ENCODE results near the gene PCDHGB3. TPM values are rescaled to one million over a fixed set of nuclear protein-coding genes. Genes with fewer than 3 reads are reported as not detected.

The PCDHGB3 gene
- polyA plus RNA-seq (2011; rRNA removed): 3.6 and 4.3 TPM in 2 replicates
- 13.7 and 14.3 TPM in 2 replicates for polyA minus RNA-seq (2011; rRNA and poly(A)+ RNA removed)

DNA sequence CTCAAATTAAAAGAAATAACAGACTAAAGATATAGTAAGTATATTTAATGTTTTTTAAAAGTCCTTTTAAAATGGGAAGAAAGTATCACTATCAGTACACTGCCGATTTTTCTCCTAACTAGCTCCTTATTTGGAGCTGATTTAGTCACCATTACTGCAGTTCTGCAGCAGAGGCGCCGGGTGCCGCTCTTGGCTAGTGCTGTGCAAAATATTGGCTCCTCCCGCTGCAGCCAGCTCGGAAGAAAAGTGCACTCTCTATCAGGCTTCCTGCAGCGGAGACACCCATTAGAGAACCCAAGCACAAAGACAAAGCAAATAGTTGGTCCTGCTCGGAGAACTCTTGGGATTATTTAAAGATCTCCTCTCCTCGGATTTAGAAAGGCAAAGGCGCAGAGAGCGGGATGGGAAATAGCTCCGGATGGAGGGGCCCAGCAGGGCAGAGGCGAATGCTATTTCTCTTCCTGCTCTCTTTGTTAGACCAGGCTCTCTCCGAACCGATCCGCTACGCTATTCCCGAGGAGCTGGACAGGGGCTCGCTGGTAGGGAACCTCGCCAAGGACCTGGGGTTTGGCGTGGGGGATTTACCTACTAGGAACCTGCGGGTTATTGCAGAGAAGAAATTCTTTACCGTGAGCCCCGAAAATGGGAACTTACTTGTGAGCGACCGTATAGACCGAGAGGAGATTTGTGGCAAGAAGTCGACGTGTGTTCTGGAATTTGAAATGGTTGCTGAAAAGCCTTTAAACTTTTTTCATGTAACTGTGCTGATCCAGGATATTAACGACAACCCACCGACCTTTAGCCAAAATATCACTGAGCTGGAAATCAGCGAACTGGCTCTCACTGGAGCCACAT is at the start of gene PCDHGB3:
Gene PCDHGB3 (plus strand): TSS at position 249 of the 855 bp plus-strand sequence. CDS start 153 bp downstream, at position 402.
- TF ChIP-seq, protein P1, sequence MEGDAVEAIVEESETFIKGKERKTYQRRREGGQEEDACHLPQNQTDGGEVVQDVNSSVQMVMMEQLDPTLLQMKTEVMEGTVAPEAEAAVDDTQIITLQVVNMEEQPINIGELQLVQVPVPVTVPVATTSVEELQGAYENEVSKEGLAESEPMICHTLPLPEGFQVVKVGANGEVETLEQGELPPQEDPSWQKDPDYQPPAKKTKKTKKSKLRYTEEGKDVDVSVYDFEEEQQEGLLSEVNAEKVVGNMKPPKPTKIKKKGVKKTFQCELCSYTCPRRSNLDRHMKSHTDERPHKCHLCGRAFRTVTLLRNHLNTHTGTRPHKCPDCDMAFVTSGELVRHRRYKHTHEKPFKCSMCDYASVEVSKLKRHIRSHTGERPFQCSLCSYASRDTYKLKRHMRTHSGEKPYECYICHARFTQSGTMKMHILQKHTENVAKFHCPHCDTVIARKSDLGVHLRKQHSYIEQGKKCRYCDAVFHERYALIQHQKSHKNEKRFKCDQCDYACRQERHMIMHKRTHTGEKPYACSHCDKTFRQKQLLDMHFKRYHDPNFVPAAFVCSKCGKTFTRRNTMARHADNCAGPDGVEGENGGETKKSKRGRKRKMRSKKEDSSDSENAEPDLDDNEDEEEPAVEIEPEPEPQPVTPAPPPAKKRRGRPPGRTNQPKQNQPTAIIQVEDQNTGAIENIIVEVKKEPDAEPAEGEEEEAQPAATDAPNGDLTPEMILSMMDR (IDR thresholded peaks at IDR 0.05; ENCODE audit: low read depth, low read length): peak; percentile 48
- DNase-seq (ENCODE audit: low read depth, low spot score): no peak
- ChIA-PET CTCF (interaction anchor here (0.5 to 3.8 kb wide), 32 partner anchors 9 to 228 kb away, joined by 3 to 105 read pairs (median 4); partner anchors contain the start of genes PCDHB14, PCDHGA1, PCDHGA10 and PCDHGA11), POLR2A (interaction anchor here (0.7 to 1.2 kb wide), 3 partner anchors 10 to 194 kb away, joined by 3 to 4 read pairs (median 3); no protein-coding TSS in a partner anchor)
- Histone ChIP-seq H3K9me3 (ENCODE audit: control insufficient read depth, insufficient read depth, low read length) (peaks cover 65% of the 10 kb centered on the region), H3K4me3 (ENCODE audit: low read depth, low read length) (peak within 1 kb of the TSS; percentile 47), H3K27me3 (ENCODE audit: control insufficient read depth, insufficient read depth, low read length) (peaks cover 16% of the 10 kb centered on the region), H3K27ac (ENCODE audit: low read depth, low read length) (no peak within 1 kb of the TSS)

DNA sequence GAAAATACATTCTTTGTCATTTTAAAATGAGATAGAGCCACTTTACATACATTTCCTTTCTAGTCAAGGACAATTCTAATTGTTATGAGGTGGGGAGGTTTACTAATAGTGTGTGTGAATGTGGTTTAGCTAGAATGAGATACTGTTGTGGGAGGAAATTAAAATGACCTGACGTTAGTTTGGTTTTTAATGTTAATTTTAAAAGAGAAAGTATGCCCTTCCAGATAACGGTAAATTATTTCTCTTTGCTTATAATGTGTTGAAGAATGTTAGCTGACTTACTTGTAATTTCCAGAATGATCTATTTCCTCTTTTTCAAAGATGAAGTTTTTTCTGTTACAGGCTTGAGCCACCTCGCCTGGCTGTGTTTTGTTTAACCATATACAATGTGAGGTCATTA is 47.8 kb upstream of the PCDHGB3 start:
- no peak overlapping the region for H3K27ac ChIP-seq (ENCODE audit: low read depth, low read length)
- no peak for DNase-seq (ENCODE audit: low read depth, low spot score)
- peaks cover 40% of the 10 kb centered on the region for H3K9me3 ChIP-seq (ENCODE audit: control insufficient read depth, insufficient read depth, low read length)
- H3K27me3 ChIP-seq (ENCODE audit: control insufficient read depth, insufficient read depth, low read length): no peaks in the 10 kb centered on the region
- CTCF ChIA-PET: interaction anchor here (0.6 to 5.9 kb wide), 5 partner anchors 8 to 245 kb away, joined by 3 to 74 read pairs (median 7); partner anchors contain the start of genes PCDHGA1 and PCDHGB3
- TF ChIP-seq, protein P1 (IDR thresholded peaks at IDR 0.05; ENCODE audit: low read depth, low read length): no peak
- POLR2A ChIA-PET: no interaction called here
- no peak overlapping the region for H3K4me3 ChIP-seq (ENCODE audit: low read depth, low read length)

DNA sequence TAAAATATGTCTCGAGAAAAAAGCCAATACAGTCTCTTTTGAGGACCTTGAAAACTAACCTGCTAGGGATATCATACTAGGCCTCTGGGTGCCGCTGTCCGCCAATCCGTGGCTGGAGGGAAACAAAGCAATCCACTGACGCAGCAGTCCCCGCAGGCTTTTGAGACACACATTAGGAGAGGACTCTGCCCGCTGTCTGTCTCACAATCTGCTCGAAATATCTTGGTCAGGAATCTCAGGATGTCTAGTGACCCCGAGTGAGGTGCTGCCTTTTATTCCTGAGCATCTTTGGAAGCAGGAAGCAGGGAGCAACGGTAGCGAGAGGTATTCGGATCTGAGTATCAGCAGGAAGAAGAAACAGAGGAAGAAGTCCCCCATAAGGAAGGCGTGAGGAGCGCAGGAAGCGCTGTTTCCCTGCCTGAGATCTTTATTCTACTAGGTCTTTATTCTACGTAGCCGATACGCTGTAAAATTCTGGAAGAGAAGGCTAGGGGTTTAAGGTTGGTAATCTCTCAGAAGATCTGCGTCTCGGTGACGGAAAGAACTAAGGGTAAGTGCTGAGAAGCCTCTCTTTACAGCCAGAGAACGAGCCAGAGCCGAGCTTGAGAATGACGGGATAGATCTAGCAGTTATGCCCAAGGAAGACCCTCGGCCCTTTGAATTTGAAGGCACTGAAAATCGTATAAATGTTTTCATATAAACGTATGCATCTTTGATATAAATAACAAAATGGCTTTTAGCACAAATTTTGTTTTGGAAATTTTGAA is 43.8 kb upstream of the PCDHGB3 start:
- Histone ChIP-seq H3K4me3 (ENCODE audit: low read depth, low read length) (peak overlapping the region; percentile 62), H3K9me3 (ENCODE audit: control insufficient read depth, insufficient read depth, low read length) (peaks cover 26% of the 10 kb centered on the region), H3K27me3 (ENCODE audit: control insufficient read depth, insufficient read depth, low read length) (peaks cover 7% of the 10 kb centered on the region), H3K27ac (ENCODE audit: low read depth, low read length) (peak overlapping the region; percentile 71)
- TF ChIP-seq, protein P1 (IDR thresholded peaks at IDR 0.05; ENCODE audit: low read depth, low read length): peak; percentile 74
- DNase-seq (ENCODE audit: low read depth, low spot score): peak; percentile 49
- ChIA-PET POLR2A (no interaction called here), CTCF (interaction anchor here (0.7 to 8.5 kb wide), 11 partner anchors 9 to 442 kb away, joined by 3 to 133 read pairs (median 6); partner anchors contain the start of genes PCDHB16, PCDHGA10, PCDHGA2 and PCDHGB3)

DNA sequence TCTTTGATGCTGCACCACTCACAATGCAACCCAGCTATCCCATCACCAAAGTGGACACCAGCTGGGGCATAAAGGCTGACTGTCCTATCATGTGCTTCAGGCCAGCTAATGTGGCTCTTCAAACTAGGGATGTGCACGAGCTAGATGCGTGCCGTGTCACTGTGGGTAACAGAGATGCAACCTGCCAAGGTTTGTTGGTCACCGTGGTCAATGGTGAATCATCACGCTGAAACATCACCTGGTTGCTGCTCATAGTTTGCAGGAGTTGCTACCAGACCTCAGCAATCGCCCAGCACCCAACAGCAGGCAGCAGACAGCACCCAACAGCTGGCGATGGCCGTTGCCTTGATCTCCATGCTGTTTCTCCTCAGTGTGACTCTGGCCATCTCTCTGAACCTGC is 41.8 kb upstream of the PCDHGB3 start:
- TF ChIP-seq, protein P1 (IDR thresholded peaks at IDR 0.05; ENCODE audit: low read depth, low read length): no peak
- no peak for DNase-seq (ENCODE audit: low read depth, low spot score)
- Histone ChIP-seq H3K9me3 (ENCODE audit: control insufficient read depth, insufficient read depth, low read length) (peaks cover 39% of the 10 kb centered on the region), H3K27ac (ENCODE audit: low read depth, low read length) (no peak overlapping the region), H3K27me3 (ENCODE audit: control insufficient read depth, insufficient read depth, low read length) (peaks cover 7% of the 10 kb centered on the region), H3K4me3 (ENCODE audit: low read depth, low read length) (no peak overlapping the region)
- CTCF ChIA-PET: interaction anchor here (0.9 to 8.5 kb wide), 11 partner anchors 8 to 240 kb away, joined by 3 to 133 read pairs (median 8); partner anchors contain the start of genes PCDHB10, PCDHGA2, PCDHGA3 and TAF7
- POLR2A ChIA-PET: interaction anchor here (1.9 kb wide), 1 partner anchor 8 kb away, joined by 6 read pairs; the partner anchor contains the start of gene TAF7
